KOPT-K1 (cell line): Measurements from ENCODE around the gene CETN1.

ENCODE experiments used
- H3K27ac ChIP-seq: fragments of 200-600 bp; sonication (generic); 2 replicates; pipeline ENCODE4 v1.5.1; 2016; ENCODE audit warnings: antibody characterized with exemption, mild to moderate bottlenecking, low read depth, low read length; ENCODE audit not compliant: poor library complexity, severe bottlenecking
- H3K36me3 ChIP-seq: fragments of 200-600 bp; sonication (generic); 2 replicates; pipeline ENCODE4 v1.5.1; 2017; ENCODE audit warnings: antibody characterized with exemption, mild to moderate bottlenecking, low read length, moderate library complexity; ENCODE audit not compliant: insufficient read depth
- H3K9me3 ChIP-seq: fragments of 200-600 bp; sonication (generic); 2 replicates; pipeline ENCODE4 v1.5.1; 2017; ENCODE audit warnings: antibody characterized with exemption, low read length, mild to moderate bottlenecking; ENCODE audit not compliant: insufficient read depth, poor library complexity, severe bottlenecking

Gene CETN1

DNA sequence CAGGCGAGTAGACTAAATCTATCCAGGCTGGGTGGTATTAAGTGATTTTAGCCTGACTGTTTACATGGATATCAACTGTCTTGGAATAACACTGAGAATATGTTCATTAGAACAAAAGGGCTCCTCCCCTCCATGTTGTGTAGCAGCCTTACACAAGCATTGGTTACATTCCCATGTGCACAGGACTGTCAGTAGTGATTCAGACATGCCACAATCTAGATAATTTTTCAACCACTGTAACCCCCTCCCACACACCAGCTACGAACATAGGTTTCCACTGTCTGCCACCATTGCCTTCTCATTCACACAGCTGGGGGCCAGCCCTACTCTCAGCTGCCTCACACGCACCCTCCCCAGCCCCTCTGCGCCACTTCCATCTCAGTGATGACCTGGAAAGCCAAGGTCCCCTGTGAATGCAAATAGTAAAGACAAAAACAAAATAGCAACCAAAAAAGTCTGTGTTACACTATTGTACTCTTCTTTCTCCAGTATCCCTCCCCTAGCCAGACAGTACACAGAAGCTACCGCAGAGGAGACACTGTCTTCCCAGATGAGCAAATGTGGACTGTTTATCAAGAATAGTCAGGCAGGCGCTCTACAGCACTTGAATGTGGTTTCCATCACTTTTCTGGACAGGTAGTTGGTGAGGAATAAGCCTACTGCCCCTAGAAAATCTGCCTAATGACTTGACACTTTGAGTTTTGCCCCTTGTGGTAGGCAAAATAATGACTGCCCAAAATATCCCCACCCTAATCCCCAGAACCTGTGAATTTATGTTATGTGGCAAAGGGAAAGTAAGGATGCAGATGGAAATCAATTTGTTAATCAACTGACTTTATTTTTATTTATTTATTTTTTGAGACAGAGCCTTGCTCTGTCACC is 49.3 kb downstream of the CETN1 start:
- Histone ChIP-seq H3K27ac (no peak overlapping the region), H3K9me3 (no peaks in the 10 kb centered on the region), H3K36me3 (no peaks in the 10 kb centered on the region)

DNA sequence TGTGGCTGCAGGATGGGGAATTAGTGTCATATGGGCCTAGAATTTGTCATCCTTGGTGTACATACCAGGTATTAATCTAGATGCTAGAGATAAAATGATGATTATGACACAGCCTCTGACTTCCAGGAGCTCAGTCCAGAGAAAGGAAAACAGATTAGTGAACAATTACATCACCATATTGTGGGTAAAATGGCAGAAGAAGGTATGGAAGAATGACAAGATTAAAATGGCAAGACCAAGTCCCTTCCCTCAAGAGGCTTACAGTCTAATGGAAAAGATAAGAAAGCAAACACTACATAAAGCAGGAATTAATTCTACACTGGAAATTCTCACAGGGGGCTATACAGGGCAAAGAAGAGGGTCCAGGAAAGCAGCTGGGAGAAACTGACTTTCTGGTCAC is 51.4 kb downstream of the CETN1 start:
- Histone ChIP-seq H3K27ac (no peak overlapping the region), H3K36me3 (no peaks in the 10 kb centered on the region), H3K9me3 (no peaks in the 10 kb centered on the region)
